Ureter (tissue), 1 donor: Measurements from ENCODE around the gene DNAJC4. TPM values are rescaled to one million over a fixed set of nuclear protein-coding genes. Genes with fewer than 3 reads are reported as not detected.

Source experiments
- DNase-seq: peaks from one replicate; pipeline ENCODE4 v3.0.0-alpha.2; 2020; ENCODE audit warnings: low spot score
- total RNA-seq: library from RNA; stranded (reverse); gene quantifications from one replicate; pipeline ENCODE4 v1.2.4, GENCODE V29; 2023
- donor health status: DM: yes; HTN: yes; CAD: no.

DNAJC4 gene, protein sequence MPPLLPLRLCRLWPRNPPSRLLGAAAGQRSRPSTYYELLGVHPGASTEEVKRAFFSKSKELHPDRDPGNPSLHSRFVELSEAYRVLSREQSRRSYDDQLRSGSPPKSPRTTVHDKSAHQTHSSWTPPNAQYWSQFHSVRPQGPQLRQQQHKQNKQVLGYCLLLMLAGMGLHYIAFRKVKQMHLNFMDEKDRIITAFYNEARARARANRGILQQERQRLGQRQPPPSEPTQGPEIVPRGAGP
- 44.1 TPM for total RNA-seq

DNA sequence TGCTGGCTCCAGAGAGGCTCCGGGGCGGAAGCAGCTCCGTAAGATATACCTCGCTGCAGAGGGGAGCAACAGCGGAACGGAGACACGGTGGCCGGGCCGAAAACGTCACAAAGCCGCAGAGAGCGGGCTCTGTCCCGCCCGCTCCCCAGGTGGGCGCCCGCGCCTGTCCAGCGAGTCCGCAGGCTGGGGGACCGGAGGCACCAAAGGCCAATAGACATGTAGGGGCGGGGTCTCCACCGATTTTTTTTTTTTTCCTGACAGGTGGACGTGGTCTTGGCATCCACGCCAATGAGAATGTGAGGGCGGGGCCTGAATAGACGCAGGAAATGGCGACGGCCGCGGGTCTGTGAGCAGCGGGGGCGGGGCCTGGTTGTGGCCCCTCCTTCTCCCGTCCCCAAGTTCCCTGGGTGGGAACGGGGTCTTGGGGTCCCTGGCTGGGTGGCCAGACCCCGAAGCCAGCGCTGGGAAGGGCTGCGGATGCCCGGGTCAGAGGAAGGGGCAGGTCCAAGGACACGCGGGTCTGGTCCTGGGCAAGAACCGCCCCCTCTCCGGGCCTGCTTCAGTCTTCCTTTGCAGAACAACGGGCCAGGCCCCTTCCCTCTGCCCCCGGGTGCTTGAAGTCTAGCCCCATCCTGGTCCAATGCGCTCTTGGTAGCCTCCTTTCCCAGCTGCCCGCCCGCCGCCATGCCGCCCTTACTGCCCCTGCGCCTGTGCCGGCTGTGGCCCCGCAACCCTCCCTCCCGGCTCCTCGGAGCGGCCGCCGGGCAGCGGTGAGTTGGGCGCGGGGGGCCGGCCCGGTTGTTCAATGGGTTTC is at the start of gene DNAJC4:
TSS of gene DNAJC4 (plus strand) at position 378 of the 814 bp plus-strand sequence. CDS start at position 685, 307 bp downstream.
- peak; percentile 94 for DNase-seq

GRCh38 chr11:64180891-64181290 is 49.5 kb upstream of the DNAJC4 start:
- DNase-seq: peak; percentile 41

DNA sequence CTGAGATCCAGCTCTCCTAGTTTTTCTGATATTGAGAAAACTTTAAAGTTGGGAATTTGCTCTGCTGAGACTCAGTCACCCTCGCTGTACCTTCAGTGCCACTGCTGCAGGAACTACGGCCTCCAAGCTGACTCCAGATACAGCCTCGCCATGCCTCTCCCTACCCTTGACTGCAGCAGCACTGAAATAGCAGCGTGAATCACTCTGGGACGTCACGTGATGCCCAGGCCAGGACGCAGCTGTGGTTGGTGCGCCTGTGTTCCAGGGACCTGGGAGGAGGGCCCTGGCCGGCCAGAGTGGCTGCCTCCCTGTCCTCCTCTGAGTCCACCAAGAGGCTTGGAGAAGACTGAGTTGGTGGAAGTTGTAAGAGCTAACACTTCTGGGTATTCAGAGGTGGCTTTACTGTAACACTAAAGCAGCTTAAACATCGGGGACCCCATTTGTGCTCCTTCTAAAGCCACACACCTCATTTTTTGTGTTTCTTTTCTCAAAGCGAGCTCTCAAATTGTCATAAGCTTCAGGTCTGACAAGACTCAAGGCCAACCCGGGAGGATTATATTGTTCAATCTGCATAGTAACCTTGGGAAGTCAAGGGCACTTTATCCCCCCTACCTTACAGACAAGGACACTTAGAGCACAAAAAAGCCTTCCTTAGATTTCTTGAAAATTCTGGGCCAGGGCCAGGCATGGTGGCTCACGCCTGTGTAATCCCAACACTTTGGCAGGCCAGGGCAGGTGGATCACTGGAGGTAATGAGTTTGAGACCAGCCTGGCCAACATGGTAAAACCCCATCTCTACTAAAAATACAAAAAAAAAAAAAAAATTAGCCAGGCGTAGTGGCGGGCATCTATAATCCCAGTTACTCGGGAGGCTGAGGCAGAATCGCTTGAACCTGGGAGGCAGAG is 48.6 kb upstream of the DNAJC4 start:
- peak; percentile 95 for DNase-seq

GRCh38 chr11:64183890-64184289 is 46.5 kb upstream of the DNAJC4 start:
- DNase-seq: no peak

GRCh38 chr11:64185175-64185692 is 45.1 kb upstream of the DNAJC4 start:
- peak; percentile 89 for DNase-seq

GRCh38 chr11:64185693-64186491 is 44.5 kb upstream of the DNAJC4 start, which contains the start of gene STIP1:
Gene STIP1 (plus strand): TSS chr11:64186171. CDS start chr11:64186262, 91 bp downstream.
- DNase-seq: peak; percentile 100

DNA sequence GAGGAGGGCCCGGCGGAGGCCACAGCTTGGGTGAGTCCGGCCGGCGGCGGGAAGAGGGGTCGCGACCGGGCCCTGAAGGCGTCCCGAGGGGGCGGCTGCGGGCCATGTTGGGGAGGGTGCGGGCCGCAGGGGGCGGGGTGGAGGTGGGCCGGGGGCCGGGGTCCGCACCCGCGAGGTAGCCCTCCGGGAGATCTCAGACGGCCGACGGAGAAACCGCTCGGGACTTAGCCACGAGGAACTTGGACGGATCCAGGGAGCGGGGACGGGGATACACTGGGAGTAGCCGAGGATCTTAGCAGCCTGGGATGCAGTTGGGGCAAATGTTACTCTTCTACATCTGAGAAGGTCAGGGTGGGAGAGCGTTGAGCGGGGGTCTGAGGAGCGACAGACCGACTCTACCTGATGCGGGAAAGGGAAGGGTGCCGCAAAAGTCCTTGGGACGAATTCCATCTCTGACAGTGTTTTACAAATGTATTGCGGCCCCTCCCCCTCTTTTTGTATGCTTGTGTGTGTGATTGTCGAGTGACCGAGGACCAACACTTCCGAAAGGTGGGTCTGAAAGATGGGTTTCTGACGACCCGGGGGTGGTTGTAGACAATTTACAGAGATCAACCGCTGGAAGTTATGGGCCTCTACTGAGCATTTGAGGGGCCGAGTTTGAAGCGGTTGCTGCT is 43.7 kb upstream of the DNAJC4 start:
- no peak for DNase-seq

GRCh38 chr11:64192434-64192833 is 37.9 kb upstream of the DNAJC4 start:
- no peak for DNase-seq

GRCh38 chr11:64196626-64197025 is 33.7 kb upstream of the DNAJC4 start:
- DNase-seq: no peak

DNA sequence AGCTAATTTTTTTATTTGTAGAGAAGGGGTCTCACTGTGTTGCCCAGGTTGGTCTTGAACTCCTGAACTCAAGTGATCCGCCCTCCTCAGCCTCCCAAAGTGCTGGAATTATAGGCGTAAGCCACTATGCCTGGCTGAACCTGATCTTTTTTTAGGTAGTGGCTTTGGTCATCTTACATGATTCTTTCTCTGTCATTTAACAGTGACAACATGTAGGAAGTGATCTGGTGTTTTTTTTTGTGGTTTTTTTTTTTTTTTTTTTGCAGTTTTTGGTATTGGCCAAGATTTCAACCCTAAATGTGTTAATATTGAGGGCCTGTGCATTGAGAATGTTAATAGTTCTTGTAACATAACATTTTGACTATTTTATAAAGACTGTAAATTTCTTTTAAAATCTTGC is 31.8 kb upstream of the DNAJC4 start:
- DNase-seq: no peak

DNA sequence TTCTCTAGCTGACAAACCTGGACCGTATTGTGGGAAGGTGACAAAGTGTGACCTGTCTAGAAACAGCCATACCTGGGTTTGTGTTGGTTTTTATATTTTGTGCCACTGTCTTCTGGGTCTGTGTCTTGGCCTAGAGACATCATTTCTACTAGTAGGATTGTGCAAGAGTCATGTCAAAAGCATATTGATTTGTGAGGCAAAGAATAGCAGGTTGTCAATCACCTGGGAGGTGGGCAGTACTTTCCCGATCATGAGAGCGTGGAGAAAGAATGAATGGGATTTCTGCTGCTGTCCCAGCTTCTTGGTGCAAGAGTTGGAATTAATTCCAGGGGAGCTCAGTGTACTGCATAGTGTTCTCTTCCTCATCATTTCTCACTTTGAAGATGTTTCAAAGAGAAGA is 28.8 kb upstream of the DNAJC4 start:
- DNase-seq: no peak

DNA sequence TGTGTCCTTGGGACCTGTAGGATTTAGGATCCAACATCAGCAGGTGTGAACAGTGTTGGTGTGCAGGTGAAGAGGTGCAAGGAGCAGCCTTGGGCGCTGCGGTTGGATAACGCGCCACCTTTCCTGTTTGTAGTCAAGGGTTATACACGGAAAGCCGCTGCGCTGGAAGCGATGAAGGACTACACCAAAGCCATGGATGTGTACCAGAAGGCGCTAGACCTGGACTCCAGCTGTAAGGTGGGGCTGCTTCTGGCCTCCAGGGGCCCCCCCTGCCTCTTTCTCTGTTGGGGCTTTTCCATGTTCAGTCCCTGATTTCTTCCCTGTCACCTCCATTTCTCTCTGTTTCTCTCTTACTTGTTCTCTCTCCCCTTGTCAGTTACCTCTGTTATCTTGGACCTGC is 27.4 kb upstream of the DNAJC4 start:
- DNase-seq: no peak

DNA sequence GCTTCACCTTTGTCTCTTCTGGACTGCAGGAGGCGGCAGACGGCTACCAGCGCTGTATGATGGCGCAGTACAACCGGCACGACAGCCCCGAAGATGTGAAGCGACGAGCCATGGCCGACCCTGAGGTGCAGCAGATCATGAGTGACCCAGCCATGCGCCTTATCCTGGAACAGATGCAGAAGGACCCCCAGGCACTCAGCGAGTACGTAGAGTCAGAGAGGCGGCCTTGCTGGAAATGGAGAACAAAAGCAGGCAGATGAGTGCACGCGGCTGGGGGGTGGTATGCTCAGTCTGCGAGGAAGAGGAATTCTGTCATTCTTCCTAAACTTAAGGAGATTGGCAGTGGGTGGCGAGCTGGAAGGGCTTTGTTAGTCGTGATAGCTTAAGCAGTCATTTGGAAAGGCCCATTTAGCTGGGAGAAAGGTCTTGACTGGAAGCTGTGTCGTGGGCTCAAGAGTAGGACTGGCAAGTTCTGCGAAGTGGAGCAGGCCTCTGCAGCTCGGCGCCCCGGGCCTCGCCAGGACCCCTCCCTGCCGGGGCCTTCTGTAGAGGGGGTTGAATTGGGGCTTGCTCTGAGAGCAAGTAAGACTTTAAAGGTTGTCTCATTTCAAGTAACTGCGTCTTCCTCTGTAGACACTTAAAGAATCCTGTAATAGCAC is 26.8 kb upstream of the DNAJC4 start:
- DNase-seq: no peak

- no peak for DNase-seq
Measured at GRCh38 chr11:64204080-64204440, 26.3 kb upstream of the DNAJC4 start.

DNA sequence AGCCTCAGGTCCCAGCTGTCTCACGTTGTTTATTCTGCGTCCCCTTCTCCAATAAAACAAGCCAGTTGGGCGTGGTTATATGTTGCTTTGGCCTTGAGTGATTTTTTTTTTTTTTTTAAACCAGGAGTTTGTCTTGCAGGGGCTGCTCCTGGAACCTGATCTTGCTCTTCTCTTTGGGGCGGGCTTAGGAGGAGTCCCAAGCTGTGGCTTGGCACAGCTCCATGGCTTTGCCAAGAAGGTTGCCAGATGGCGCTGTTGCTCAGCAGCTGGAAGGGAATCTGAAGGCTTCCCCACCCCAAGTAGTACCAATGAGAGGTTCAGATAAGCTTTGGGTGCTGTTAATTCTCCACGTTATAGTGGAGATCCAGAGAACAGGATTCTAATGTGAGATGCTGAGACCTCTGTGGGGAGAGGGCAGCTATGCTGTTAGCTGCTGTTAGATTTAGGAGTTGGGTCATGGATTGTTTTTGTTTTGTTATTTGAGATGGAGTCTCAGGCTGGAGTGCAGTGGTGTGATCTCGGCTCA is 25.8 kb upstream of the DNAJC4 start:
- DNase-seq: peak; percentile 89

DNA sequence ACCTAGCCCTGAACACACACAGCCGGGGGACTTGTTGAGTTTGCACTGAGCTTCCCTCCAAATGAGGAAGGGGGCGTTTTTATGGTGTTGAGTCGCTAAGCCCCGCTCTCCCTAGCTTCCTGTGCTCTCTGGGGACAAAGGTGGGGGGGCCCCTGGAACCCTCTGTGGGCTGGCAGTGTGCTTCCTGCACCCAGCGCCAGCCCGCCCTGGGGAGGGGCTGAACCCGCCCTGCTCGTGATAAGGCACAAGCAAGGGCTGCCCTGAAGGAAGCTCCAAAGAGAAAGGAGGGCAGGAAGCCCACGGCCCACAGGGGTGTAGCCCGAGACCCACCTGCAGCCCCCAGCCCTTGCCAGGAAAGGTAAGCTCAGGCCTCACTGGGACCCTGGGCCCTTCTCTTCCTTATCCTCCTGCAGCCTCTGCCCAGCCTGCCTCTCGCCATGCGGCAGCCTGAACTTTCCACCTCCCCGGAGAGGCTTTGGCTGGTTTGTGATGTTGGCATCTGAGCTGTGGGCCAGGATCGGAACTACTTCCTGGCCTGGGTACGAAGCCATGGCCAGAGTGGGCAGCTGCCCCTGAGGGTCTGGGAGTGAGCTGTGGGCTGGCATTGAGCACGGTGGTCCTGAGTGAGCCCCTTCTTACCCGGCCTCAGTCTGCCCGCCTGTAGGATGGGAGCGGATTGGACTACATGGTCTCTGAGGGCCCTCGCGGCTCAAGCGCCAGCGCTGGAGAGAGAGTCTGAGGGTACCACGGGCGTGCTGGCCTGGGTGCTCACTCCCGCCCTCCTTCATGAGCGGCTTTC is 23.7 kb upstream of the DNAJC4 start, which contains the start of gene FERMT3:
TSS of gene FERMT3 (plus strand) at position 265 of the 799 bp plus-strand sequence. CDS start 644 bp downstream, outside the sequence.
- DNase-seq: no peak

GRCh38 chr11:64207256-64208085 is 22.9 kb upstream of the DNAJC4 start:
- DNase-seq: no peak
